Activated T-cell treated with anti-CD3 and anti-CD28 coated beads for 48 hours (primary cell): ENCODE measurements around the gene ZFP91.

Experiments
- DNase-seq: peaks from one replicate; pipeline ENCODE4 v3.0.0-alpha.2; 2020; ENCODE audit warnings: low read depth

The ZFP91 gene

GRCh38 chr11:58629857-58630256, 51.0 kb downstream of the ZFP91 start:
- DNase-seq, result no peak

- no peak for DNase-seq
Measured at GRCh38 chr11:58631378-58631777, 52.5 kb downstream of the ZFP91 start.

GRCh38 chr11:58632510-58632909, 53.6 kb downstream of the ZFP91 start:
- no peak for DNase-seq

GRCh38 chr11:58636587-58636986, 57.7 kb downstream of the ZFP91 start:
- no peak for DNase-seq

- no peak for DNase-seq
Measured at GRCh38 chr11:58637371-58637770, 58.5 kb downstream of the ZFP91 start.

- DNase-seq, result no peak
Measured at GRCh38 chr11:58639103-58639502, 60.2 kb downstream of the ZFP91 start.

GRCh38 chr11:58639669-58640068, 60.8 kb downstream of the ZFP91 start:
- DNase-seq, result no peak

- DNase-seq, result no peak
Measured at GRCh38 chr11:58640386-58641023, 61.6 kb downstream of the ZFP91 start.

- no peak for DNase-seq
Measured at GRCh38 chr11:58641341-58641740, 62.5 kb downstream of the ZFP91 start.

GRCh38 chr11:58641803-58642581, 63.1 kb downstream of the ZFP91 start:
- no peak for DNase-seq

GRCh38 chr11:58645854-58646253, 67.0 kb downstream of the ZFP91 start:
- no peak for DNase-seq

- DNase-seq, result no peak
Measured at GRCh38 chr11:58647141-58647699, 68.4 kb downstream of the ZFP91 start.

- no peak for DNase-seq
Measured at GRCh38 chr11:58647866-58648265, 69.0 kb downstream of the ZFP91 start.

- no peak for DNase-seq
Measured at GRCh38 chr11:58649623-58650022, 70.8 kb downstream of the ZFP91 start.

- DNase-seq, result no peak
Measured at GRCh38 chr11:58650496-58650895, 71.6 kb downstream of the ZFP91 start.

- DNase-seq, result no peak
Measured at GRCh38 chr11:58652726-58653280, 73.9 kb downstream of the ZFP91 start.

- peak; percentile 73 for DNase-seq
Measured at GRCh38 chr11:58654079-58654907, 75.4 kb downstream of the ZFP91 start.

GRCh38 chr11:58654908-58655296, 76.0 kb downstream of the ZFP91 start:
- no peak for DNase-seq

GRCh38 chr11:58656348-58656747, 77.5 kb downstream of the ZFP91 start:
- no peak for DNase-seq

- no peak for DNase-seq
Measured at GRCh38 chr11:58658623-58659022, 79.8 kb downstream of the ZFP91 start.

- DNase-seq, result no peak
Measured at GRCh38 chr11:58659404-58659803, 80.5 kb downstream of the ZFP91 start.

GRCh38 chr11:58659910-58660570, 81.2 kb downstream of the ZFP91 start:
- DNase-seq, result no peak
